ENCODE measurements around the gene MALRD1.

The MALRD1 gene

DNA sequence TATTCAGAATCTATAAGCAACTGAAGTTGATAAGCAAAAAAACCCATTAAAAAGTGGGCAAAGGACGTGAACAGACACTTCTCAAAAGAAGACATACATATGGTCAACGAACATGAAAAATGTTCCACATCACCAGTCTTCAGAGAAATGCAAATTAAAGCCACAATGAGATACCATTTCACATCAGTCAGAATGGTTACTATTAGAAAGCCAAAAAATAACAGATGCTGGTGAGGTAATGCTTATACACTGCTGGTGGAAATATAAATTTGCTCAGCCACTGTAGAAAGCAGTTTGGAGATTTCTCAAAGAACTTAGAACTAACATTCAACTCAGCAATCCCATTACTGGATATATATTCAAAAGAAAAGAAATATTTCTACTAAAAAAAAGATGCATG, 434.8 kb downstream of the MALRD1 start:
- H3K4me3 ChIP-seq (ENCODE audit: low read depth, low read length) = no peak overlapping the region
- in situ Hi-C loops (cut with HindIII; ENCODE audit: low sequenced_read_pairs) = no loop called here
- no peak for DNase-seq (ENCODE audit: low read depth)
- TF ChIP-seq, protein P1, sequence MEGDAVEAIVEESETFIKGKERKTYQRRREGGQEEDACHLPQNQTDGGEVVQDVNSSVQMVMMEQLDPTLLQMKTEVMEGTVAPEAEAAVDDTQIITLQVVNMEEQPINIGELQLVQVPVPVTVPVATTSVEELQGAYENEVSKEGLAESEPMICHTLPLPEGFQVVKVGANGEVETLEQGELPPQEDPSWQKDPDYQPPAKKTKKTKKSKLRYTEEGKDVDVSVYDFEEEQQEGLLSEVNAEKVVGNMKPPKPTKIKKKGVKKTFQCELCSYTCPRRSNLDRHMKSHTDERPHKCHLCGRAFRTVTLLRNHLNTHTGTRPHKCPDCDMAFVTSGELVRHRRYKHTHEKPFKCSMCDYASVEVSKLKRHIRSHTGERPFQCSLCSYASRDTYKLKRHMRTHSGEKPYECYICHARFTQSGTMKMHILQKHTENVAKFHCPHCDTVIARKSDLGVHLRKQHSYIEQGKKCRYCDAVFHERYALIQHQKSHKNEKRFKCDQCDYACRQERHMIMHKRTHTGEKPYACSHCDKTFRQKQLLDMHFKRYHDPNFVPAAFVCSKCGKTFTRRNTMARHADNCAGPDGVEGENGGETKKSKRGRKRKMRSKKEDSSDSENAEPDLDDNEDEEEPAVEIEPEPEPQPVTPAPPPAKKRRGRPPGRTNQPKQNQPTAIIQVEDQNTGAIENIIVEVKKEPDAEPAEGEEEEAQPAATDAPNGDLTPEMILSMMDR (IDR thresholded peaks at IDR 0.05; ENCODE audit: low read depth, low read length, missing control alignments) = no peak

DNA sequence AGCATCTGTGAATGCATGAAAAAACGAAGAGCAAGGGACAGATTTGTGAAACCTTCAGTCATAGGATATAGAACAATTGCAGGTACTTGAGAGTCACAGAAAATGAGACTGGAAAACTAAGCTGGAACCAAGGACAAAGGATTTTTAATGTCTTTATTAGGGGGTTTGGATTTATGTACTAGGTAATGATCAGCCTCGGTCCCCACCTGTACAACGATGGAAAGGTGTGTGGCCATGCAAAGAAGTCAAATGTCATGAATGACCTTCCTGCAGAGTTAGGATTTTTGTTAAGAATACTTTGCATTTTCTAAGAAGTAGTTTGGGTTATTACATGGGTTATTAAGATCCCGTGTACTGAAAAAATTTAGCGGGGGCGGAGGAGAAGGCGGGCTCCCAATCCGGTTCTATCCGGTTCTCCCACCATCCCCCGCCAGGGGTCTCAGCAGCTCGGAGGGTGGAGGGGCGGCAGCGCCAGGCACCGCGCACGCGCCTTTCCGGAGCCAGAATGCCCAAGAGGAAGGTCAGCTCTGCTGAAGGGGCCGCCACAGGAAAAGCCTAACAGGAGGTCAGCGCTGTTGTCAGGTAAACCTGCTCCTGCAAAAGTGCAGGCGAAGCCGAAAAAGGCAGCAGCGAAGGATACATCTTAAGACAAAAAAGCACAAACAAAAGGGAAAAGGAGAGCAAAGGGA, 440.1 kb downstream of the MALRD1 start:
- TF ChIP-seq, protein P1 (IDR thresholded peaks at IDR 0.05; ENCODE audit: low read depth, low read length, missing control alignments) = no peak
- H3K4me3 ChIP-seq (ENCODE audit: low read depth, low read length) = no peak overlapping the region
- in situ Hi-C loops (cut with HindIII; ENCODE audit: low sequenced_read_pairs) = no loop called here
- DNase-seq (ENCODE audit: low read depth) = no peak

DNA sequence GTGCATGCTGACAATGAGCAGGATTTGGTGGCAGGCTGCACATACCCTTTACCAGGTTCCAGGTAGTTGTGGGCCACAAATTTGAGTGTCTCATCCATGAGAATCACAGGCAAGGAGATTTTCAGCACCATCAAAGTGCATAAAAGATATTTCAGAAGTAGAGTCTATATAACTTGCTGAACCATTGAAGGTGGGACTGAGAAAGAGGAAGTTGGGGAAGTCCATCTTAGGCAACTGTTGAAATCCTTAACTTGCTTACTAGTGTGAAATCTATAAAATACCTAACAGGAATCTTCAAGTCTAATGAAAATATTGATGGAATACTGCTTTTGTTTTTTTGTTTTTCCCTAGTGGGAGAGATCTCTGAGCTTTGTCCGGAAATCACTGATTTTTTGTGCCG, 442.6 kb downstream of the MALRD1 start:
- no peak for DNase-seq (ENCODE audit: low read depth)
- TF ChIP-seq, protein P1 (IDR thresholded peaks at IDR 0.05; ENCODE audit: low read depth, low read length, missing control alignments) = no peak
- in situ Hi-C loops (cut with HindIII; ENCODE audit: low sequenced_read_pairs) = no loop called here
- no peak overlapping the region for H3K4me3 ChIP-seq (ENCODE audit: low read depth, low read length)

DNA sequence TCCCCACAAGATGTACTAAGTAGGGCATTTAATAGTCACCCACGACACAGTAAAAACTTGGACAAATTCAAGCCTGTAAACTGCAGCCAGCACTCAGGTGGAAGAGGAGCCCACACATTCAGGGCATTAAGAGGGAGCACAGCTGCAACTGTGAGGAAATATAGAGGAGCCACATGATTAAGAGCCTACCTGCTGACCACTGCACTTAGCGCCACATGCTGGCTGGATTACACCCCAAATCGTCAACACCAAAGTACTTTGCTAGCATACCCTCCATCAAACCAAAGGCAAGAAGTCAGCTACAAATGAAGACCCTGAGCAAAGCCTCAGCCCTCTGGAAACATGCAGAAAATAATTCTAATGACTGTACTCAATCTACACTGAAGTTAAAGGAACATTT, 445.3 kb downstream of the MALRD1 start:
- DNase-seq (ENCODE audit: low read depth) = no peak
- TF ChIP-seq, protein P1 (IDR thresholded peaks at IDR 0.05; ENCODE audit: low read depth, low read length, missing control alignments) = no peak
- in situ Hi-C loops (cut with HindIII; ENCODE audit: low sequenced_read_pairs) = no loop called here
- no peak overlapping the region for H3K4me3 ChIP-seq (ENCODE audit: low read depth, low read length)

DNA sequence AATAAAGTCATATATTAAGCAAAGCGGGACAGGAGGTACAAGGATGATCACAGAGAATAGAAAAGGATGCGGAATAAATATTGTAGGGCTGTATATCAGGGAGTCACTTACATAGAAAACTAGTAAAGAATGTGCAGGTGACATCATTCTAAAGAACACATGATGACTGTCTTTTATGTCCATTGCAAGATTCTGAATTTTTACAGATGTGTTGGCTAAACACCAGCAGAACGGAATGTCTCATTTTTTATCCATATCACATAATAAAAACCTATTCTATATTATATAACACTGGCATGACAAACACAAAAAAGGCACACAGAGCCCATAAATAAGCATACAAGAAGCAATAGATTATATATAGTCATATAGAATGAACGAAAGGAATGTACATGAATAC, 448.4 kb downstream of the MALRD1 start:
- TF ChIP-seq, protein P1 (IDR thresholded peaks at IDR 0.05; ENCODE audit: low read depth, low read length, missing control alignments) = no peak
- H3K4me3 ChIP-seq (ENCODE audit: low read depth, low read length) = no peak overlapping the region
- in situ Hi-C loops (cut with HindIII; ENCODE audit: low sequenced_read_pairs) = no loop called here
- DNase-seq (ENCODE audit: low read depth) = no peak

DNA sequence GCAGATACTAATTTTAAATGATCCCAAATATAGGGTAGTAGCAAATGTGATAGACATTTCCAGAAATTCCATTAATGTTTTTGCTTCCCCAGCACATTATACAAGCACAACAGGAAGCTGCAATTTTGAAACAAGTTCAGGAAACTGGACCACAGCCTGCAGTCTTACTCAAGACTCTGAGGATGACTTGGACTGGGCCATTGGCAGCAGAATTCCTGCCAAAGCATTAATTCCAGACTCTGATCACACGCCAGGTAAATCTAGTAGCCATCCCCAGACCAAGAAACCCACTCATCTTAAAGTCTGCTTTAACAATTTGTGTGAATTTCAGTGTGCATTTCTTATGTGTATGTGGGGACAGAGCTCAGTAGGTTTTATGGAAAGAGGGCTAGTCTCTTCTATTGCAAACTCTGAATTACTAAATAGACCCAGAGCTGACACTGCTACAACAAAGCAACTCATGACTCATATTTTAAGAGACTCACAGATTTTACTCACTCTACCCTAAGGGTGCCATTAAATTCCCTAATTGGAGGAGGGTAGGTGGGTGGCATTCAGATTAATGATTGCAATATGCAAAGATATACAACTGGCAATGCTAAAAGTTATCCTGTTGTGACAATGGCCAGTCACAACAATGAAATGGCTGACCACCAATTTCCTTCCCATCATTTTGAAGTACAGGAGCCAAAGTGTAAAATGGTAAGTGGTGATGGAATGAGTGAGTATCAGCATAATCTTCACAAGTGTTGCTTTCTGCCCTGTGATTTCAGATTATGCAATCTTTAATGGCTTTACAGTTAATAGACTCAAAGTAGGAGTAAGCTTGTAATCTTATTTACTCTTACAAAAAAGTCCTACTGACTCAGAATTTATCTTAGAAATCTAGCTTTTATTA, 450.0 kb downstream of the MALRD1 start:
- in situ Hi-C loops (cut with HindIII; ENCODE audit: low sequenced_read_pairs) = no loop called here
- TF ChIP-seq, protein P1 (IDR thresholded peaks at IDR 0.05; ENCODE audit: low read depth, low read length, missing control alignments) = no peak
- H3K4me3 ChIP-seq (ENCODE audit: low read depth, low read length) = no peak overlapping the region
- DNase-seq (ENCODE audit: low read depth) = peak; percentile 22
